ENCODE measurements around the gene UQCR11.
A peak's percentile ranks its signal among the peaks of the same experiment; 100 is the strongest.

UQCR11 gene

GRCh38 chr19:1636325-1637236, 31.3 kb upstream of the UQCR11 start:
- DNase-seq (ENCODE audit: low read depth in 2 of 2), result no peak

- DNase-seq (ENCODE audit: low read depth in 2 of 2), result no peak
Measured at GRCh38 chr19:1634938-1635243, 29.6 kb upstream of the UQCR11 start.

- no peak for DNase-seq (ENCODE audit: low read depth in 2 of 2)
Measured at GRCh38 chr19:1634242-1634937, 29.1 kb upstream of the UQCR11 start.

- no peak for DNase-seq (ENCODE audit: low read depth in 2 of 2)
Measured at GRCh38 chr19:1633269-1633826, 28.1 kb upstream of the UQCR11 start.

- no peak for DNase-seq (ENCODE audit: low read depth in 2 of 2)
Measured at GRCh38 chr19:1632462-1633268, 27.4 kb upstream of the UQCR11 start.

GRCh38 chr19:1631557-1632100, 26.4 kb upstream of the UQCR11 start:
- DNase-seq (ENCODE audit: low read depth in 2 of 2), result no peak

- DNase-seq (ENCODE audit: low read depth in 2 of 2), result no peak
Measured at GRCh38 chr19:1630811-1631210, 25.5 kb upstream of the UQCR11 start.

GRCh38 chr19:1630012-1630411, 24.8 kb upstream of the UQCR11 start:
- DNase-seq (ENCODE audit: low read depth in 2 of 2), result no peak

- DNase-seq (ENCODE audit: low read depth in 2 of 2), result no peak
Measured at GRCh38 chr19:1629256-1629808, 24.1 kb upstream of the UQCR11 start.

- no peak for DNase-seq (ENCODE audit: low read depth in 2 of 2)
Measured at GRCh38 chr19:1627194-1627593, 21.9 kb upstream of the UQCR11 start.

GRCh38 chr19:1626417-1627010, 21.3 kb upstream of the UQCR11 start:
- DNase-seq (ENCODE audit: low read depth in 2 of 2), result no peak

- DNase-seq (ENCODE audit: low read depth in 2 of 2), result peak in 1 of 2 donors; percentile 44
Measured at GRCh38 chr19:1624458-1624857, 19.2 kb upstream of the UQCR11 start.

GRCh38 chr19:1622541-1622940, 17.3 kb upstream of the UQCR11 start:
- no peak for DNase-seq (ENCODE audit: low read depth in 2 of 2)

- no peak for DNase-seq (ENCODE audit: low read depth in 2 of 2)
Measured at GRCh38 chr19:1622007-1622406, 16.7 kb upstream of the UQCR11 start.

- DNase-seq (ENCODE audit: low read depth in 2 of 2), result no peak
Measured at GRCh38 chr19:1621574-1621973, 16.3 kb upstream of the UQCR11 start.

GRCh38 chr19:1621021-1621420, 15.8 kb upstream of the UQCR11 start:
- DNase-seq (ENCODE audit: low read depth in 2 of 2), result no peak

- no peak for DNase-seq (ENCODE audit: low read depth in 2 of 2)
Measured at GRCh38 chr19:1620502-1620901, 15.2 kb upstream of the UQCR11 start.

GRCh38 chr19:1619703-1620102, 14.4 kb upstream of the UQCR11 start:
- DNase-seq (ENCODE audit: low read depth in 2 of 2), result no peak

GRCh38 chr19:1619094-1619439, 13.8 kb upstream of the UQCR11 start:
- no peak for DNase-seq (ENCODE audit: low read depth in 2 of 2)

- DNase-seq (ENCODE audit: low read depth in 2 of 2), result no peak
Measured at GRCh38 chr19:1618157-1619093, 13.2 kb upstream of the UQCR11 start.
